Upper lobe of right lung (tissue), 1 donor: Measurements from ENCODE around the gene JAM3. TPM values are rescaled to one million over a fixed set of nuclear protein-coding genes. Genes with fewer than 3 reads are reported as not detected.

ENCODE experiments used
- ATAC-seq: fragments of 200-7000 bp; cut with Tn5 transposase; one replicate; pipeline ENCODE4 v1.9.1; 2020; ENCODE audit warnings: mild to moderate bottlenecking, moderate library complexity
- DNase-seq: peaks from one replicate; pipeline ENCODE4 v3.0.0-alpha.2; 2020
- H3K27ac ChIP-seq: fragments of 200-600 bp; one replicate; pipeline ENCODE4 v1.8.0; 2022
- H3K27me3 ChIP-seq: fragments of 200-600 bp; one replicate; pipeline ENCODE4 v1.8.0; 2022; ENCODE audit warnings: mild to moderate bottlenecking
- H3K36me3 ChIP-seq: fragments of 200-600 bp; one replicate; pipeline ENCODE4 v1.8.0; 2022
- H3K4me1 ChIP-seq: fragments of 200-600 bp; one replicate; pipeline ENCODE4 v1.8.0; 2022
- H3K4me3 ChIP-seq: fragments of 200-600 bp; one replicate; pipeline ENCODE4 v1.8.0; 2022; ENCODE audit warnings: mild to moderate bottlenecking
- H3K9me3 ChIP-seq: fragments of 200-600 bp; one replicate; pipeline ENCODE4 v1.8.0; 2022
- CTCF ChIP-seq: fragments of 200-600 bp; IDR thresholded peaks from one replicate; pipeline ENCODE4 v1.8.0; 2022; ENCODE audit warnings: antibody characterized with exemption
- intact Hi-C: fragments of 100-400 bp; cut with DNase I; formaldehyde crosslinking; loops from one replicate; pipeline ENCODE4 v1.11.0; 2022
- total RNA-seq: library from RNA; stranded (reverse); fragmentation: NEBNext Ultra II Directional; extraction: Animal tissue kit (Norgen Biotek cat#: 25700); gene quantifications from one replicate; pipeline ENCODE4 v1.2.1, GENCODE V29; 2021
- donor health status: DM: no; HTN: yes; CAD: no; lungs with severe emphysema.

JAM3 gene
- total RNA-seq, 1 donor from 2014 or later: 26.9 TPM

DNA sequence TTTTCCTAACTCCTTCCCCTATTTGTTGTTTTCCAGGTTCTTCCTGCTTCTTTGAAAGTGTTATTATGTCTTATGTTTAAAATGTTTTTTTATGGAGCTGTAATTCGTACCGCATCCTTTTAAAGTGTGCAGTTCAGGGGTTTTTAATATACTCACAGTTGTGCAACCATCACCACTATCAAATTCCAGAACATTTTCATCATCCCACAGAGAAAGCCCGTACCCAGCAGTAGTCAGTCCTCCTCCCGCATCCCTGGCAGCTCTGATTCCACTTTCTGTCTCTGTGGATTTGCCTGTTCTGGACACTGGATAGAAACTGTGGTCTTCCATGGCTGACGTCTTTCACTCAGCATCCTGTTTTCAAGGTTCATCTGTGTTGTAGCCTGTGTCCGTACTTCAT, 73.7 kb downstream of the JAM3 start:
- intact Hi-C loops: no loop called here
- no peak for DNase-seq
- TF ChIP-seq CTCF: no peak
- Histone ChIP-seq H3K27me3 (no peaks in the 10 kb centered on the region), H3K36me3 (no peaks in the 10 kb centered on the region), H3K4me1 (no peaks in the 10 kb centered on the region), H3K27ac (no peak overlapping the region), H3K4me3 (no peak overlapping the region), H3K9me3 (no peaks in the 10 kb centered on the region)
- ATAC-seq: no peak

- no peaks in the 10 kb centered on the region for H3K9me3 ChIP-seq
- no peak for TF ChIP-seq CTCF
Measured at GRCh38 chr11:134143801-134144200, 74.9 kb downstream of the JAM3 start.

DNA sequence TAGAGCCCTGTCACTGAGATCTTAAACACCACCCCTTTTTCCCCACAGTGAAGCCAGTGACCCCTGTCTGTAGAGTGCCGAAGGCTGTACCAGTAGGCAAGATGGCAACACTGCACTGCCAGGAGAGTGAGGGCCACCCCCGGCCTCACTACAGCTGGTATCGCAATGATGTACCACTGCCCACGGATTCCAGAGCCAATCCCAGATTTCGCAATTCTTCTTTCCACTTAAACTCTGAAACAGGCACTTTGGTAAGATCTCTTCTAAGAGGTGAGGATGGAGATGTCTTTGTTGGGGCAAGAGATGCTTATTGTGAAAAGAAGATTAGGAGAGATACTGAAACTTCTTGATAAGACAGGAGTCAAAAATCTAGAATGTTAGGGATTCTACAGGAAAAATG, 75.9 kb downstream of the JAM3 start:
- Histone ChIP-seq H3K4me1 (no peaks in the 10 kb centered on the region), H3K27me3 (no peaks in the 10 kb centered on the region), H3K4me3 (no peak overlapping the region), H3K36me3 (peaks cover 8% of the 10 kb centered on the region), H3K27ac (no peak overlapping the region), H3K9me3 (no peaks in the 10 kb centered on the region)
- TF ChIP-seq CTCF: no peak
- no peak for DNase-seq
- intact Hi-C loops: no loop called here
- ATAC-seq: no peak

More at GRCh38 chr11:134143801-134144200, 74.9 kb downstream of the JAM3 start:
- Histone ChIP-seq H3K36me3 (no peaks in the 10 kb centered on the region), H3K27me3 (no peaks in the 10 kb centered on the region), H3K27ac (no peak overlapping the region), H3K4me3 (no peak overlapping the region), H3K4me1 (no peaks in the 10 kb centered on the region)
- no peak for DNase-seq
- no peak for ATAC-seq
- intact Hi-C loops: no loop called here

DNA sequence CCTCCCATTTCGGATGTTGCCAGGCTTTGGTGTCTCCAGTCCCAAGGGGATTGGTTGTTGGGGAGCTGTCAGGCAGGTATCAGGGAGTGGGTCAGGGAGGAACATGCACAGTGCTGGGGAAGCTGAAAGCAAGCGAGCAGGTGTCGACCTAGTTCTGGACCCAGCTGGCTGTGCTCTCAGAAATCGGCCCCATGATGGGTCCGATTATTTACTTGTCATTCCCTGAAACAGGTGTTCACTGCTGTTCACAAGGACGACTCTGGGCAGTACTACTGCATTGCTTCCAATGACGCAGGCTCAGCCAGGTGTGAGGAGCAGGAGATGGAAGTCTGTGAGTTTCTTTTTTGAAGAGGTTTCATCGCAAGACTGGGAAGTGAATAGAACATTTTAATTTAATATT, 76.8 kb downstream of the JAM3 start:
- no peak for TF ChIP-seq CTCF
- Histone ChIP-seq H3K27ac (no peak overlapping the region), H3K9me3 (no peaks in the 10 kb centered on the region), H3K4me1 (no peaks in the 10 kb centered on the region), H3K36me3 (peaks cover 18% of the 10 kb centered on the region), H3K4me3 (no peak overlapping the region), H3K27me3 (no peaks in the 10 kb centered on the region)
- DNase-seq (no peak), ATAC-seq (no peak)
- intact Hi-C loops: no loop called here

DNA sequence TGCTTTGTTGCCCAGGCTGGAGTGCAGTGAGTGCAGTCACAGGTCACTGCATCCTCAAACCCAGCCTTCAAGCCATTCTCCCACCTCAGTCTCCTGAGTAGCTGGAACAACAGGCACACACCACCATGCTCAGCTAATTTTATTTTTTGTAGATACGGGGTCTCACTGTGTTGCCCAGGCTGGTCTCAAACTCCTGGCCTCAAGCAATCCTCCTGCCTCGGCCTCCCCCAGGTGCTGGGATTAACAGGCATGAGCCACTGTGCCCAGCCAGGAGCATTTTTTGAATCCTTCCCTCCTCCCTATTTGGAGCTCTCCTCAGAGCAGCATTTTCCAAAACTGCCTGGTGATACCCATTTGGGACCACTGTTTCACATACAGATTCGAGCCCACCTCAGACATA, 77.7 kb downstream of the JAM3 start:
- no peaks in the 10 kb centered on the region for H3K4me1 ChIP-seq
- no peak for ATAC-seq
- H3K27me3 ChIP-seq: no peaks in the 10 kb centered on the region
- peaks cover 27% of the 10 kb centered on the region for H3K36me3 ChIP-seq
- no peak overlapping the region for H3K27ac ChIP-seq
- no peaks in the 10 kb centered on the region for H3K9me3 ChIP-seq
- no peak for DNase-seq
- intact Hi-C loops: no loop called here
- TF ChIP-seq CTCF: no peak
- H3K4me3 ChIP-seq: no peak overlapping the region

- intact Hi-C loops: no loop called here
- H3K27me3 ChIP-seq: no peaks in the 10 kb centered on the region
- TF ChIP-seq CTCF: no peak
- DNase-seq (no peak), ATAC-seq (no peak)
- peaks cover 40% of the 10 kb centered on the region for H3K36me3 ChIP-seq
- no peaks in the 10 kb centered on the region for H3K9me3 ChIP-seq
- H3K4me3 ChIP-seq: no peak overlapping the region
- H3K4me1 ChIP-seq: no peaks in the 10 kb centered on the region
- no peak overlapping the region for H3K27ac ChIP-seq
Measured at GRCh38 chr11:134149371-134149770, 80.5 kb downstream of the JAM3 start.
